Measurements from ENCODE around the gene FMO2.
A peak's percentile ranks its signal among the peaks of the same experiment; 100 is the strongest.

FMO2 gene

GRCh38 chr1:171160639-171161354, 24.3 kb upstream of the FMO2 start:
- H2BK15ac ChIP-seq (ENCODE audit: low read depth, poor library complexity, severe bottlenecking): no peak overlapping the region
- H3K79me1 ChIP-seq (replicated peaks; ENCODE audit: low read length, poor library complexity, severe bottlenecking): no peaks in the 10 kb centered on the region
- no peaks in the 10 kb centered on the region for H3K4me1 ChIP-seq (ENCODE audit: control insufficient read depth, insufficient read depth, low read depth, low read length)
- peaks cover 6% of the 10 kb centered on the region for H3K9me3 ChIP-seq (ENCODE audit: control insufficient read depth, low read length)
- H2AK5ac ChIP-seq (ENCODE audit: low read length, severe bottlenecking): no peak overlapping the region
- no peak overlapping the region for H3K4ac ChIP-seq (ENCODE audit: low read depth in 1 of 2, low read length in 2 of 2)
- H4K8ac ChIP-seq (ENCODE audit: low read length): no peak overlapping the region
- peak; percentile 6 for DNase-seq
- no peak overlapping the region for H2BK12ac ChIP-seq (ENCODE audit: low read length in 2 of 2)
- no peak overlapping the region for H2BK5ac ChIP-seq (ENCODE audit: low read depth, low read length, poor library complexity, severe bottlenecking)
- no peak overlapping the region for H3K14ac ChIP-seq (ENCODE audit: low read length in 2 of 2)
- whole genome bisulfite sequencing: 82% methylated on average over 4 of the region's 4 CpGs
- H3K36me3 ChIP-seq (ENCODE audit: control insufficient read depth in 1 of 2, insufficient read depth in 2 of 2, low read depth in 1 of 2, low read length in 2 of 2): no peaks in the 10 kb centered on the region
- no peak overlapping the region for H3K4me3 ChIP-seq (ENCODE audit: insufficient read depth in 1 of 2, low read depth in 1 of 2, low read length in 2 of 2)
- no peak overlapping the region for H4K91ac ChIP-seq (ENCODE audit: low read length)
- H2BK120ac ChIP-seq (ENCODE audit: low read depth, low read length): no peak overlapping the region
- no peak overlapping the region for H3K27ac ChIP-seq (ENCODE audit: low read length, poor library complexity, severe bottlenecking)
- H3K18ac ChIP-seq (ENCODE audit: low read depth in 1 of 2, low read length in 2 of 2): no peak overlapping the region
- no peak overlapping the region for H3K9ac ChIP-seq (ENCODE audit: low read length)
- H3K4me2 ChIP-seq (ENCODE audit: low read length, poor library complexity, severe bottlenecking): no peak overlapping the region
- no peak overlapping the region for H2AFZ ChIP-seq (ENCODE audit: low read depth, low read length)
- H3K27me3 ChIP-seq (ENCODE audit: control insufficient read depth in 1 of 2, insufficient read depth in 1 of 2, low read length in 2 of 2): no peaks in the 10 kb centered on the region
- no peak overlapping the region for H3K23ac ChIP-seq (ENCODE audit: low read length in 2 of 2)

- Histone ChIP-seq H3K4me3 (ENCODE audit: insufficient read depth in 1 of 2, low read depth in 1 of 2, low read length in 2 of 2) (no peak overlapping the region), H3K9ac (ENCODE audit: low read length) (no peak overlapping the region), H2AK5ac (ENCODE audit: low read length, severe bottlenecking) (no peak overlapping the region), H4K91ac (ENCODE audit: low read length) (no peak overlapping the region), H2BK5ac (ENCODE audit: low read depth, low read length, poor library complexity, severe bottlenecking) (no peak overlapping the region), H2BK12ac (ENCODE audit: low read length in 2 of 2) (no peak overlapping the region), H3K27ac (ENCODE audit: low read length, poor library complexity, severe bottlenecking) (no peak overlapping the region), H3K14ac (ENCODE audit: low read length in 2 of 2) (no peak overlapping the region), H3K27me3 (ENCODE audit: control insufficient read depth in 1 of 2, insufficient read depth in 1 of 2, low read length in 2 of 2) (no peaks in the 10 kb centered on the region), H3K4me2 (ENCODE audit: low read length, poor library complexity, severe bottlenecking) (no peak overlapping the region), H2AFZ (ENCODE audit: low read depth, low read length) (no peak overlapping the region), H3K79me1 (replicated peaks; ENCODE audit: low read length, poor library complexity, severe bottlenecking) (no peaks in the 10 kb centered on the region), H3K36me3 (ENCODE audit: control insufficient read depth in 1 of 2, insufficient read depth in 2 of 2, low read depth in 1 of 2, low read length in 2 of 2) (no peaks in the 10 kb centered on the region), H4K8ac (ENCODE audit: low read length) (no peak overlapping the region), H3K9me3 (ENCODE audit: control insufficient read depth, low read length) (peaks cover 6% of the 10 kb centered on the region), H3K23ac (ENCODE audit: low read length in 2 of 2) (no peak overlapping the region), H3K4ac (ENCODE audit: low read depth in 1 of 2, low read length in 2 of 2) (no peak overlapping the region), H2BK120ac (ENCODE audit: low read depth, low read length) (no peak overlapping the region), H2BK15ac (ENCODE audit: low read depth, poor library complexity, severe bottlenecking) (no peak overlapping the region), H3K4me1 (ENCODE audit: control insufficient read depth, insufficient read depth, low read depth, low read length) (no peaks in the 10 kb centered on the region), H3K18ac (ENCODE audit: low read depth in 1 of 2, low read length in 2 of 2) (no peak overlapping the region)
- peak; percentile 3 for DNase-seq
These were observed 23.7 kb upstream of the FMO2 start for GRCh38 chr1:171161431-171161830.

GRCh38 chr1:171166361-171166760, 18.7 kb upstream of the FMO2 start:
- WGBS: 67% methylated on average over 1 of the region's 2 CpGs
- no peak for DNase-seq
- no peak overlapping the region for H4K91ac ChIP-seq (ENCODE audit: low read length)
- no peaks in the 10 kb centered on the region for H3K79me1 ChIP-seq (replicated peaks; ENCODE audit: low read length, poor library complexity, severe bottlenecking)
- H3K27ac ChIP-seq (ENCODE audit: low read length, poor library complexity, severe bottlenecking): no peak overlapping the region
- H4K8ac ChIP-seq (ENCODE audit: low read length): no peak overlapping the region
- no peak overlapping the region for H3K4me2 ChIP-seq (ENCODE audit: low read length, poor library complexity, severe bottlenecking)
- H3K4me1 ChIP-seq (ENCODE audit: control insufficient read depth, insufficient read depth, low read depth, low read length): no peaks in the 10 kb centered on the region
- no peaks in the 10 kb centered on the region for H3K9me3 ChIP-seq (ENCODE audit: control insufficient read depth, low read length)
- H3K23ac ChIP-seq (ENCODE audit: low read length in 2 of 2): no peak overlapping the region
- no peak overlapping the region for H2AFZ ChIP-seq (ENCODE audit: low read depth, low read length)
- H3K27me3 ChIP-seq (ENCODE audit: control insufficient read depth in 1 of 2, insufficient read depth in 1 of 2, low read length in 2 of 2): no peaks in the 10 kb centered on the region
- H3K18ac ChIP-seq (ENCODE audit: low read depth in 1 of 2, low read length in 2 of 2): no peak overlapping the region
- H3K36me3 ChIP-seq (ENCODE audit: control insufficient read depth in 1 of 2, insufficient read depth in 2 of 2, low read depth in 1 of 2, low read length in 2 of 2): no peaks in the 10 kb centered on the region
- no peak overlapping the region for H2BK15ac ChIP-seq (ENCODE audit: low read depth, poor library complexity, severe bottlenecking)
- no peak overlapping the region for H3K9ac ChIP-seq (ENCODE audit: low read length)
- no peak overlapping the region for H2BK120ac ChIP-seq (ENCODE audit: low read depth, low read length)
- H2BK5ac ChIP-seq (ENCODE audit: low read depth, low read length, poor library complexity, severe bottlenecking): no peak overlapping the region
- H2BK12ac ChIP-seq (ENCODE audit: low read length in 2 of 2): no peak overlapping the region
- H3K14ac ChIP-seq (ENCODE audit: low read length in 2 of 2): no peak overlapping the region
- H2AK5ac ChIP-seq (ENCODE audit: low read length, severe bottlenecking): no peak overlapping the region
- H3K4ac ChIP-seq (ENCODE audit: low read depth in 1 of 2, low read length in 2 of 2): no peak overlapping the region
- no peak overlapping the region for H3K4me3 ChIP-seq (ENCODE audit: insufficient read depth in 1 of 2, low read depth in 1 of 2, low read length in 2 of 2)

- Histone ChIP-seq H3K9me3 (ENCODE audit: control insufficient read depth, low read length) (no peaks in the 10 kb centered on the region), H4K8ac (ENCODE audit: low read length) (no peak overlapping the region), H3K23ac (ENCODE audit: low read length in 2 of 2) (no peak overlapping the region), H4K91ac (ENCODE audit: low read length) (no peak overlapping the region), H3K4ac (ENCODE audit: low read depth in 1 of 2, low read length in 2 of 2) (no peak overlapping the region), H3K4me2 (ENCODE audit: low read length, poor library complexity, severe bottlenecking) (no peak overlapping the region), H2AK5ac (ENCODE audit: low read length, severe bottlenecking) (no peak overlapping the region), H2BK5ac (ENCODE audit: low read depth, low read length, poor library complexity, severe bottlenecking) (no peak overlapping the region), H3K27me3 (ENCODE audit: control insufficient read depth in 1 of 2, insufficient read depth in 1 of 2, low read length in 2 of 2) (no peaks in the 10 kb centered on the region), H3K9ac (ENCODE audit: low read length) (no peak overlapping the region), H3K79me1 (replicated peaks; ENCODE audit: low read length, poor library complexity, severe bottlenecking) (no peaks in the 10 kb centered on the region), H3K27ac (ENCODE audit: low read length, poor library complexity, severe bottlenecking) (no peak overlapping the region), H3K4me1 (ENCODE audit: control insufficient read depth, insufficient read depth, low read depth, low read length) (no peaks in the 10 kb centered on the region), H3K36me3 (ENCODE audit: control insufficient read depth in 1 of 2, insufficient read depth in 2 of 2, low read depth in 1 of 2, low read length in 2 of 2) (no peaks in the 10 kb centered on the region), H2BK15ac (ENCODE audit: low read depth, poor library complexity, severe bottlenecking) (no peak overlapping the region), H3K14ac (ENCODE audit: low read length in 2 of 2) (no peak overlapping the region), H2AFZ (ENCODE audit: low read depth, low read length) (no peak overlapping the region), H2BK120ac (ENCODE audit: low read depth, low read length) (no peak overlapping the region), H3K18ac (ENCODE audit: low read depth in 1 of 2, low read length in 2 of 2) (no peak overlapping the region), H3K4me3 (ENCODE audit: insufficient read depth in 1 of 2, low read depth in 1 of 2, low read length in 2 of 2) (no peak overlapping the region), H2BK12ac (ENCODE audit: low read length in 2 of 2) (no peak overlapping the region)
- 100% methylated on average over 2 of the region's 2 CpGs for WGBS
- no peak for DNase-seq
These were observed 17.3 kb upstream of the FMO2 start for GRCh38 chr1:171167785-171168184.

Measured in mesenchymal stem cell (in vitro differentiated cells and primary cell).